Fibroblast of skin of abdomen (primary cell): Measurements from ENCODE around the gene LIMS3.
"Not testable (repeated sequence)": the region's sequence is repeated elsewhere in the genome, so short reads cannot be mapped to it uniquely, and the experiment has no call there.

Experiments used
- DNase-seq: peaks from one replicate; pipeline ENCODE4 v3.0.0-alpha.2; 2013

Gene LIMS3

DNA sequence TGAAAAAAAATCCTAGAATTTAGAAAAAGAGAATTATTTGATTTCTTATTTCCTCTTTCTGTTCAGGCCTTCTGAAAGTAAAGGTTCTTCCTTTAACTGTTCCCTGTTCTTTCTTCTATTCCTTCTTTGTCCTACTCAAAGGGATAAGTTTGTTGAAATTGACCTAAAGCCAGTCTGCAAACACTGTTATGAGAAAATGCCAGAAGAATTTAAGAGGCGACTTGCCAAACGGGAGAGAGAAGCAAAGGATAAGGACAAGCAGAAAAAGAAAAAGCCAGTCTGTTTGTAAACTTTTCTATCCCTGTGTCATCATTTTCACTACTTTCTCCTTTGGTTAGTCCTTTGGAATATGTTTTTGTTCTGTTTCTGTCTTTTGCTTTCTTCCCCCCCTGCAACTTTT lies 26.0 kb downstream of the LIMS3 start:
- not testable (repeated sequence) for DNase-seq

GRCh38 chr2:109927803-109928202 lies 29.3 kb downstream of the LIMS3 start:
- DNase-seq = not testable (repeated sequence)

DNA sequence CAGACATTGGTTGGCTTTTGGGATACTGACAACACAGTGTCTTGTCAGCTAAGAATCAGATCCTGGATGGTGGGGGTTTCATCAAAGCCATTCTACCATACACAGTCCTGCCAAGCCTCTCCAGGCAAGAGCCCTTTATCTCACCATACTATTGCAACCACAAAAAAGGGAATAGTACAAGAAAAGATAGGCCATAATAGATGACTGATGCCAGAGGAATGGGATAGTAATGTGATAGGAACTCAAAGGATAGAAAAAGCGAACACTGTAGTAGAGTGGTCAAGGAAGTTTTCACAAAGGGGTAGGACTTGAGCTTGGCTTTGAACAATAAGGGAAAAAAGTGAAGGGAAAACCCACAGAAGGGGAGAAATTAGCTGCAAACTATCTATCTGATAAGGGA lies 30.7 kb downstream of the LIMS3 start:
- DNase-seq = not testable (repeated sequence)

DNA sequence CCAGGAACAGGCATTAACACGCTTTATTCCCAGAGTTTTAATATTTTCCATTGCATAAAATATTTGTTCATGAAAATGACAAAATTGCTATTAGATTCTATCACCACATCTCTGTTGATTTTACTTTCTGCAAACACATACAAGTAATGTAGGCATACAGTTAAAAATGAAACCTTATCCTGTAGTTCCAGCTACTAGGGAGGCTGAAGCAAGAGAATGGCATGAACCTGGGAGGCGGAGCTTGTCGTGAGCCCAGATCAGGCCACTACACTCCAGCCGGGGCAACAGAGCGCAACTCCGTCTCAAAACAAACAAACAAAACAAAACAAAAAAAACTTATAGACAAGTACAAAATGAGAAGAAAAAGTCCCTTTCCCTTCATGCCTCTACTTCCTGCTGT lies 38.0 kb downstream of the LIMS3 start:
- not testable (repeated sequence) for DNase-seq

DNA sequence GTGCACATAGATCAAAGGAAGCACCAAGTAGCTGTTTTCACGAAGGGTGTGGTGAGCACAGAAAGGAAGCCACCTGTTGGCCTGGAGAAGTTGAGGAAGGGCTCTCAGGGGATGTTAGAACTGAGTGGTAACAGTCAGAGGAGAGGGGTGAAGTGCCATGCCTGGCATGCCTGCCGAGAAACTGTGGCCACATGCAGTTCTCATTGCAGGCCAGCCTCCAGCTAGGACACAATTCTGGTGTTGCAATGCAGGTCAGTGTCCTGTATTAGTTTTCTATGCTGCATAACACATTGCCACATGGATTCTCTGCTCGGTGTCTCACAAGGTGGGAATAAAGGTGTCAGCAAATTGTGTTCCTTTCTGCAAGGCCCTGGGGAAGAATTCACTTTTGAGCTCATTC lies 46.9 kb downstream of the LIMS3 start:
- not testable (repeated sequence) for DNase-seq

DNA sequence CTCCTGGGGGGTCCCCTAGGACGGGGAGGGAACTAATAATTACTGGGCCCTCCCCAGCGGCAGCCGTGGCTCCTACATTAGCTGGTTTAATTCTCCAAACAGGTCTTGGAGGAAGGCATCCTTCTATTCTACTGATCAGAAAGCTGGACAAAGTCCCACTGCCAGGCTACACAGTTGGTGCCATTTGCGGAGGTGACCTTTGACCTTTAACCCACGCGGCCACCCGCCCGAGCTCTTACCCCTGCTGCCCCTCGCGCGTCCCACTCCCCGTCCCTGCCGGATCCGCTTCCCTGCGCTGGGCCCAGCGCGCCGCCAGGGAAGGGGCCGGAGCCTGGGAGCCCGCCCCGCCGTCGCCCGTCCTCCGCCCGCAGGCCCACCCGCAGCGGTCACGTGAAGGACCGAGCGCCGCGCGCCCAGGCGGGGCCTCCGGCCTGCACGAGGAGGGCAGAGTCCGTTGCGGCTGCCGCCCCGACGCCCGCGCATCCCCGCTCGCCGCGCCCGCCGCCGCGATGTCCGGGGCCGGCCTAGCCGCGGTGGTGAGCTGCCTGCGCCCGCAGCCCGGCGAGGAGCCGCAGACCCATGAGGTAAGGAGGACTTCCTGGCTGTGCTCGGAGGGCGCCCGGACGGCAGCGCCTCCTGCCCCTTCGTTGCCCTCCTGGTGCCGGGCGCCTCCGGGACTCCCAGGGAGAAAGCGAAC lies 48.9 kb downstream of the LIMS3 start:
- DNase-seq = not testable (repeated sequence)

GRCh38 chr2:109947959-109948520 lies 49.6 kb downstream of the LIMS3 start:
- DNase-seq = not testable (repeated sequence)

DNA sequence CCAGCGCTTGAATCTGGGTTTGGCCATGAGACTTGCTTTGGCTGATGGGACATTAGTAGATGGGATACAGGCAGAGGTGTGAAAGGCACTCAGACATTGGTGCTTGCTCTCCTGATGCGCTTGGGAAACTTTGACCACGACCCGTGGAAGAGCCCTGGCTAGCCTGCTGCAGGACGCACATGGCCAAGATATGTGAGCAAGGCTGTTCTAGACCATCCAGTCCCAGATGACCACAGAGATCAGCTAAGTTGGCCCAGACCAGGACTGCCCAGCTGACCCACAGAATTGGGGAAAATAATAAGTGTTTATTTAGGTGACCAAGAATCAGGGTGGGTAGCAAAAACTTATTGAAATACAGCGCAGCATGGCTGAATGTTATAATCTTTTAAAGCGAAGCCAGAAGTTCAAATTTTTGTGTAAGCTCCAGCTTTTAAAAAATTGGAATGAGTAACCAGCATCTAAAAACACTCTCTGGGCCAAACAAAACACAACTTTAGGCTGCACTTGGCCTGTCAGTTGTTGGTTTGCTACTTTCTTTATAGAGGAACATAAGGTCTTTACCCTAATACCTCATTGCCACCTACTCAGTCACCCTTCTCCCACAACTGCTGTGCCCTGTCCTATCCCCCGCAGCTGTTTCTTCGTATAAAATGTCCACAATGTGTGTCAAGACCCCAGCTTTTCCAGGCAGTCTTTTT lies 51.8 kb downstream of the LIMS3 start:
- DNase-seq = not testable (repeated sequence)

DNA sequence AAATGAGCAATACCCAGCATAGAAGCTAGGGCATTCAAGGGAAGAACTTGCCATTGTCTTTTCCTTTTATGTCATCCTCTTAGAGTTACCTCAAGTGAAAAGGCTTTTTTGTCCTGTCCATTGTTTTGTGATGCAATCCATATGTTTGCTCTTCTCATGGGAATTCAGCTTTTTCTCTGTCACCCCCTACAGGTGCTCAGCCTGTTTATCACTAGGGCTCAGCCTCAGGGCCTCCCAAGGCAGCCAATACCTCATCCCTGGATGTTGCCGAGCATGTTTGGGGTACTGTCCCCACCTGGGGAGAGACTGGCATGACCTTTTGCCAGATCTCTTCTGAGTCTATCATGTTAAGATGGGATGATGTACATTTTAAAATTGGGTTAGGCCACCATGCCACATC lies 65.5 kb downstream of the LIMS3 start:
- DNase-seq = not testable (repeated sequence)

DNA sequence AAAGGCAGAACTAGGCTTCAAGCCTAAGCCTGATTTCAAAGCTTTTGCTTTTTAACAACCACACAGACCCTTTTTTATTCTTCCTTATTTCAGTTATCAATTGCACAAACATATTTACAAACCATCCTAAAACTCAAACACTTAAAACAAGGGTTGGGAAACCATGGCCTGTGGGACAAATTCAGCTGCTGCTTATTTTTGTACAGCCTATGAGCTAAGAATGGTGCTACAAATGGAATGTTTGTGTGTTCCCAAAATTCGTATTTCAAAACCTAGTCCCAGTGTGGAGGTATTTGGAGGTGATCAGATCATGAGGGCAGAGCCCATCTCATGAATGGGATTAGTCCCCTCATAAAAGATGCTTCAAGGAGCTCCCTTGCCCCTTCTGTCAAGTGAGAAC lies 67.0 kb downstream of the LIMS3 start:
- not testable (repeated sequence) for DNase-seq

- DNase-seq = not testable (repeated sequence)
These were observed 67.7 kb downstream of the LIMS3 start for GRCh38 chr2:109966107-109966736.

- not testable (repeated sequence) for DNase-seq
These were observed 68.4 kb downstream of the LIMS3 start for GRCh38 chr2:109966858-109967257.

- DNase-seq = not testable (repeated sequence)
These were observed 71.4 kb downstream of the LIMS3 start for GRCh38 chr2:109969864-109970263.

- not testable (repeated sequence) for DNase-seq
These were observed 73.2 kb downstream of the LIMS3 start for GRCh38 chr2:109971710-109972109.
